H1 (cell line): ENCODE results near the gene PRKCH. TPM values are rescaled to one million over a fixed set of nuclear protein-coding genes. Genes with fewer than 3 reads are reported as not detected.

Experiments
- CTCF ChIA-PET: fragments of 300-600 bp; sonication (Branson Sonifier 250); formaldehyde crosslinking; loops from one replicate; lab custom pipeline; 2021; ENCODE audit not compliant: partially characterized antibody; lab: Charles Lee
- POLR2A ChIA-PET: fragments of 300-600 bp; sonication (Branson Sonifier 250); formaldehyde crosslinking; loops from one replicate; lab custom pipeline; 2021; ENCODE audit warnings: inconsistent platforms; ENCODE audit not compliant: partially characterized antibody; lab: Charles Lee
- DNase-seq, 2 experiments: peaks; one replicate each; pipeline versions ENCODE4 v3.0.0 to v3.0.0-alpha.2; 2010 to 2022; ENCODE audit warnings: low spot score in 2 of 2, low read depth in 1 of 2, mixed read lengths in 1 of 2
- FAIRE-seq: peaks from 2 replicates; lab custom pipeline; 2011; peaks lifted over from hg19 to GRCh38; lab: Jason Lieb, UNC
- H2AFZ ChIP-seq: 2 replicates; pipeline ENCODE4 v1.8.1; 2012; ENCODE audit warnings: low read length, inconsistent platforms
- H2AK5ac ChIP-seq: 2 replicates; pipeline ENCODE4 v1.6.1; 2013; ENCODE audit warnings: low read depth, low read length
- H2BK120ac ChIP-seq: replicated peaks from 2 replicates; pipeline ENCODE3; 2013; ENCODE audit warnings: low read depth, low read length, inconsistent platforms
- H2BK12ac ChIP-seq: 2 replicates; pipeline ENCODE4 v1.6.1; 2013; ENCODE audit warnings: low read depth, low read length
- H2BK15ac ChIP-seq: 2 replicates; pipeline ENCODE4 v1.6.1; 2013; ENCODE audit warnings: low read length
- H2BK20ac ChIP-seq: 2 replicates; pipeline ENCODE4 v1.6.1; 2013; ENCODE audit warnings: low read length
- H2BK5ac ChIP-seq: 2 replicates; pipeline ENCODE4 v1.6.1; 2013; ENCODE audit warnings: low read depth, low read length
- H3K14ac ChIP-seq: 2 replicates; pipeline ENCODE4 v1.6.1; 2013; ENCODE audit warnings: inconsistent platforms; ENCODE audit not compliant: insufficient read length
- H3K18ac ChIP-seq: 2 replicates; pipeline ENCODE4 v1.6.1; 2013; ENCODE audit warnings: low read length; ENCODE audit errors: extremely low read depth
- H3K23ac ChIP-seq: 2 replicates; pipeline ENCODE4 v1.6.1; 2013; ENCODE audit warnings: inconsistent platforms; ENCODE audit not compliant: insufficient read length
- H3K23me2 ChIP-seq: 2 replicates; pipeline ENCODE4 v1.6.1; 2013; ENCODE audit warnings: low read depth, low read length
- H3K27ac ChIP-seq: 2 replicates; pipeline ENCODE4 v1.6.1; 2011; ENCODE audit warnings: low read depth, low read length, inconsistent platforms
- H3K27me3 ChIP-seq, 4 experiments: replicated peaks in 1 of 4; 1 replicate in 1 of 4; 2 replicates in 3 of 4; pipeline versions ENCODE4 v1.6.1 to v1.8.1; 2011 to 2013; ENCODE audit warnings: low read length in 3 of 4, mild to moderate bottlenecking in 3 of 4, inconsistent platforms in 2 of 4, mixed read lengths in 2 of 4, moderate library complexity in 1 of 4; ENCODE audit not compliant: control insufficient read depth in 3 of 4, insufficient read depth in 3 of 4; ENCODE audit errors: extremely low read depth in 1 of 4
- H3K36me3 ChIP-seq, 4 experiments: 2 replicates each; pipeline versions ENCODE4 v1.6.1 to v1.8.1; 2011 to 2013; ENCODE audit warnings: mild to moderate bottlenecking in 4 of 4, low read length in 3 of 4, moderate library complexity in 2 of 4, control low read depth in 1 of 4, inconsistent platforms in 1 of 4; ENCODE audit not compliant: insufficient read depth in 4 of 4, control insufficient read depth in 2 of 4
- H3K4ac ChIP-seq: replicated peaks from 2 replicates; pipeline ENCODE3; 2013; ENCODE audit warnings: low read length, low read depth, mixed read lengths, inconsistent platforms; ENCODE audit not compliant: insufficient read length
- H3K4me1 ChIP-seq, 4 experiments: replicated peaks in 1 of 4; 1 replicate in 1 of 4; 2 replicates in 3 of 4; pipeline versions ENCODE4 v1.6.1 to v1.8.1; 2011 to 2013; ENCODE audit warnings: low read length in 3 of 4, inconsistent platforms in 2 of 4, mixed read lengths in 1 of 4; ENCODE audit not compliant: insufficient read depth in 4 of 4, control insufficient read depth in 3 of 4
- H3K4me2 ChIP-seq, 2 experiments: 2 replicates each; pipeline versions ENCODE4 v1.6.1 to v1.8.1; 2011 to 2013; ENCODE audit warnings: low read depth in 2 of 2, low read length in 2 of 2, control low read depth in 1 of 2, inconsistent platforms in 1 of 2, mild to moderate bottlenecking in 1 of 2; ENCODE audit not compliant: insufficient read depth in 1 of 2
- H3K4me3 ChIP-seq, 4 experiments: fragments of 200-600, 300-600 bp in 1 of 4; sonication (generic), shearing (Covaris generic), sonication (Bioruptor Twin) in 1 of 4; 2 replicates each; pipeline versions ENCODE4 v1.5.1 to v1.8.1; 2011 to 2016; ENCODE audit warnings: low read length in 4 of 4, low read depth in 3 of 4, control low read depth in 2 of 4, inconsistent platforms in 2 of 4, mild to moderate bottlenecking in 2 of 4, mixed read lengths in 1 of 4, moderate library complexity in 1 of 4; ENCODE audit not compliant: insufficient read depth in 2 of 4; ENCODE audit errors: extremely low read depth in 1 of 4
- H3K56ac ChIP-seq: replicated peaks from 2 replicates; pipeline ENCODE3; 2013; ENCODE audit warnings: low read depth, mild to moderate bottlenecking, mixed read lengths, low read length, inconsistent platforms; ENCODE audit not compliant: insufficient read length
- H3K79me1 ChIP-seq: 2 replicates; pipeline ENCODE4 v1.6.1; 2013; ENCODE audit warnings: low read depth, low read length, control low read depth
- H3K79me2 ChIP-seq, 2 experiments: 2 replicates each; pipeline versions ENCODE4 v1.6.1 to v1.8.1; 2012 to 2013; ENCODE audit warnings: low read length in 2 of 2, mild to moderate bottlenecking in 2 of 2, inconsistent platforms in 1 of 2; ENCODE audit not compliant: insufficient read depth in 2 of 2, control insufficient read depth in 1 of 2
- H3K9ac ChIP-seq, 4 experiments: replicated peaks in 1 of 4; 1 replicate in 1 of 4; 2 replicates in 3 of 4; pipeline versions ENCODE4 v1.6.1 to v1.8.1; 2011 to 2013; ENCODE audit warnings: low read depth in 3 of 4, low read length in 3 of 4, control low read depth in 2 of 4, mild to moderate bottlenecking in 2 of 4, moderate library complexity in 2 of 4, inconsistent platforms in 1 of 4; ENCODE audit errors: extremely low read depth in 1 of 4
- H3K9me3 ChIP-seq, 2 experiments: 2 replicates each; pipeline versions ENCODE4 v1.6.1 to v1.8.1; 2012 to 2013; ENCODE audit warnings: mild to moderate bottlenecking in 2 of 2, moderate library complexity in 2 of 2, control low read depth in 1 of 2, inconsistent platforms in 1 of 2, low read depth in 1 of 2, low read length in 1 of 2, mixed read lengths in 1 of 2; ENCODE audit not compliant: insufficient read depth in 2 of 2
- H4K20me1 ChIP-seq, 2 experiments: replicated peaks in 1 of 2; 2 replicates each; pipeline versions ENCODE3 to v1.8.1; 2011 to 2013; ENCODE audit warnings: inconsistent platforms in 2 of 2, low read length in 2 of 2, mild to moderate bottlenecking in 1 of 2; ENCODE audit not compliant: insufficient read depth in 2 of 2, control insufficient read depth in 1 of 2
- H4K5ac ChIP-seq: 2 replicates; pipeline ENCODE4 v1.6.1; 2013; ENCODE audit warnings: low read length, low read depth, mixed read lengths, inconsistent platforms; ENCODE audit not compliant: insufficient read length
- H4K8ac ChIP-seq: 2 replicates; pipeline ENCODE4 v1.8.0; 2013; ENCODE audit warnings: mild to moderate bottlenecking, moderate library complexity, low read length, inconsistent platforms; ENCODE audit not compliant: insufficient read depth; ENCODE audit errors: extremely low read depth
- H4K91ac ChIP-seq: replicated peaks from 2 replicates; pipeline ENCODE3; 2013; ENCODE audit warnings: low read length, mixed read lengths, inconsistent platforms; ENCODE audit not compliant: insufficient read length
- ASH2L ChIP-seq: fragments of 200-600, 300-600 bp; sonication (generic); IDR thresholded peaks from one replicate; pipeline ENCODE4 v1.7.1; 2017; ENCODE audit warnings: low read length
- NRF1 ChIP-seq: IDR thresholded peaks from 2 replicates; pipeline ENCODE4 v1.6.1; 2011; ENCODE audit warnings: mild to moderate bottlenecking, low read depth, low read length, improper control_type of control experiment
- RXRA ChIP-seq: IDR thresholded peaks from 2 replicates; pipeline ENCODE4 v1.6.1; 2011; ENCODE audit warnings: low read depth, mild to moderate bottlenecking, low read length, moderate library complexity; ENCODE audit not compliant: insufficient read depth
- SIRT6 ChIP-seq: IDR thresholded peaks from one replicate; pipeline ENCODE4 v1.7.1; 2012; ENCODE audit warnings: low read length, inconsistent platforms
- SUZ12 ChIP-seq: fragments of 200-600 bp; sonication (generic); IDR thresholded peaks from 2 replicates; pipeline ENCODE4 v1.6.1; 2012; ENCODE audit warnings: mild to moderate bottlenecking, inconsistent platforms, low read length, moderate library complexity, mixed read lengths
- WGBS, 2 experiments: shearing (Covaris generic) in 1 of 2; methylation state at CpG; one replicate each; pipeline versions ENCODE4 v1.1.6 to v1.1.7; 2013 to 2015; ENCODE audit warnings: low lambda C conversion rate in 2 of 2, mixed read lengths in 2 of 2, inconsistent platforms in 1 of 2, low coverage in 1 of 2, missing lambda C conversion rate in 1 of 2; ENCODE audit not compliant: insufficient replicate concordance in 2 of 2, insufficient coverage in 1 of 2, insufficient read length in 1 of 2; ENCODE audit errors: extremely low coverage in 1 of 2, missing lambda C conversion rate in 1 of 2; 5-methylcytosine and 5-hydroxymethylcytosine counted together
- polyA plus RNA-seq, 7 experiments: library from polyadenylated mRNA; depleted of rRNA in 3 of 7; stranded (reverse) in 5 of 7; unstranded in 2 of 7; fragments of >200 nt in 5 of 7; fragments of 200-250 nt in 2 of 7; gene quantifications; 1 replicate in 5 of 7; 2 replicates in 1 of 7; 4 replicates in 1 of 7; pipeline versions ENCODE4 v1.2.1 to v1.2.3, GENCODE V29; 2011 to 2013; ENCODE audit warnings: missing spikeins in 2 of 7, mixed read lengths in 2 of 7
- total RNA-seq: library from RNA; stranded (reverse); fragmentation: NEBNext Ultra II Directional; extraction: Animal tissue kit (Norgen Biotek cat#: 25700); gene quantifications from 2 replicates; pipeline ENCODE4 v1.2.1, GENCODE V29; 2021

PRKCH gene
- total and polyA plus RNA-seq, 2 of the 8 experiments (the other 6 are each of a cell fraction or from before 2014, with no cell fraction given): 6.4 to 7.0 TPM

DNA sequence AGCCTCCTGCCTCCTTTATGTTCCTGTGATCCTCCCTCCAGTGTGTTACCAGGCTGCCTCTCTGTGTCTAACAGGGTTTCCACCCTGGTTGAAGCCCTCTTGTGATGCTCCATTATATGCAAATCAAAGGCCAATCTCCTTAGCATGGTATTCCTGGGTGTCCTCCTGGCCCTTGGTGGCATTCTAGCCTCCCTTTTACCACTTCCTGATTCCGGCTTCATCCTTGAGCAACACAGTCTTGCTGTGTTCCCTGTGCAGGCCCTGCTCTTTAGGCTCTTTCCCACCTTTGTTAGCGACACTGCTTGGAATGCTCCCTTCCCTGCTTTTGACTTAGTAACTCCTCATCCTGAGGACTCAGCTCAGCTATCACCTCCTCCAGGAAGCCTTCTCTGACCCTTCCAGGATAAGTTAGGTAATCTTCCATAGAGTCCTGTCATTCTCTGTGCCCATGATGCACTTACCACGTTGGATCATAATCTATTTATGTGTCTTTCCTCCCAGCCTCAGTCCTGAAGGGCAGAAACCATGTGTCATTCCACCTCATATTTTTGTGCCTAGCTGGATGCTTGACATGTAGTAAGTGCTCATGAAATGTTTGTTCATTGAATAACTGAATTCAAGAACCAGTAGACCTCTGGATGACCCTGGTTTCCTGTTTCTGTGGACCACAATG lies 37.3 kb downstream of the PRKCH start:
- FAIRE-seq (no peak), DNase-seq (no peak)
- Histone ChIP-seq H2BK20ac (no peak overlapping the region), H3K14ac (no peak overlapping the region), H3K79me1 (no peaks in the 10 kb centered on the region), H3K79me2 (no peaks in the 10 kb centered on the region; a peak in 1 of 4 replicates), H2BK12ac (no peak overlapping the region; the same call in 1 of the 2 replicates), H2AFZ (no peak overlapping the region), H3K36me3 (no peaks in the 10 kb centered on the region), H3K18ac (no peak overlapping the region), H2BK5ac (no peak overlapping the region), H3K4me3 (no peak overlapping the region), H3K9ac (no peak overlapping the region), H2BK15ac (no peak overlapping the region), H4K91ac (no peak overlapping the region), H4K8ac (no peak overlapping the region), H4K5ac (no peak overlapping the region), H3K9me3 (no peaks in the 10 kb centered on the region), H3K4me1 (peaks cover 2 to 5% (median 3%) of the 10 kb centered on the region in 4 experiments; a peak in 4 of 7 replicates), H3K4ac (no peak overlapping the region), H3K23ac (no peak overlapping the region), H3K56ac (no peak overlapping the region), H3K23me2 (no peaks in the 10 kb centered on the region), H2AK5ac (no peak overlapping the region), H3K27ac (no peak overlapping the region), H4K20me1 (no peaks in the 10 kb centered on the region), H2BK120ac (no peak overlapping the region), H3K4me2 (no peak overlapping the region), H3K27me3 (no peaks in the 10 kb centered on the region)
- TF ChIP-seq ASH2L (no peak), NRF1 (no peak), SUZ12 (no peak), SIRT6 (no peak), RXRA (no peak)
- ChIA-PET POLR2A (no interaction called here), CTCF (no interaction called here)
- 85% methylated on average over 3 of the region's 3 CpGs; no CpG with 5 or more reads in 1 of the 2 experiments for WGBS, 2 experiments
